Endothelial cell of umbilical vein (primary cell): Measurements from ENCODE around the gene ZNF106. TPM values are rescaled to one million over a fixed set of nuclear protein-coding genes. Genes with fewer than 3 reads are reported as not detected.

Experiments used
- BruUV-seq: library from RNA; stranded (reverse); fragments of 400-500 nt; replicated peaks from 2 replicates; lab custom pipeline; 2021; lab: Mats Ljungman, UMichigan
- CTCF ChIA-PET: fragments of 300-600, 350-600 bp; sonication (Branson Sonifier 250); formaldehyde crosslinking; loops from one replicate; lab custom pipeline; 2021; ENCODE audit warnings: antibody characterized with exemption, inconsistent platforms; lab: Charles Lee
- POLR2A ChIA-PET: fragments of 300-600, 350-600 bp; sonication (Branson Sonifier 250); formaldehyde crosslinking; loops from one replicate; lab custom pipeline; 2021; ENCODE audit warnings: antibody characterized with exemption, inconsistent platforms; lab: Charles Lee
- DNase-seq: peaks from one replicate; pipeline ENCODE4 v3.0.0-alpha.2; 2011; ENCODE audit warnings: low read depth, low spot score
- FAIRE-seq: peaks from 2 replicates; lab custom pipeline; 2011; peaks lifted over from hg19 to GRCh38; lab: Jason Lieb, UNC
- H2AFZ ChIP-seq: 2 replicates; pipeline ENCODE4 v1.6.0; 2012; ENCODE audit warnings: low read depth, low read length, control low read depth, inconsistent platforms
- H3K27ac ChIP-seq: 2 replicates; pipeline ENCODE4 v1.5.1; 2011; ENCODE audit warnings: low read depth, mild to moderate bottlenecking, control low read depth, low read length, moderate library complexity; ENCODE audit not compliant: insufficient read depth
- H3K27me3 ChIP-seq, 2 experiments: 2 replicates each; pipeline versions ENCODE4 v1.6.0 to v1.6.1; 2011; ENCODE audit warnings: low read length in 2 of 2, mixed read lengths in 1 of 2; ENCODE audit not compliant: control insufficient read depth in 2 of 2, insufficient read depth in 2 of 2
- H3K36me3 ChIP-seq, 2 experiments: 2 replicates in 1 of 2; 3 replicates in 1 of 2; pipeline ENCODE4 v1.5.1; 2011; ENCODE audit warnings: low read length in 2 of 2, mild to moderate bottlenecking in 1 of 2, moderate library complexity in 1 of 2; ENCODE audit not compliant: control insufficient read depth in 2 of 2, insufficient read depth in 2 of 2; ENCODE audit errors: extremely low read depth in 1 of 2
- H3K4me1 ChIP-seq: 3 replicates; pipeline ENCODE4 v1.5.1; 2011; ENCODE audit warnings: mild to moderate bottlenecking, low read length; ENCODE audit not compliant: control insufficient read depth, insufficient read depth; ENCODE audit errors: extremely low read depth
- H3K4me2 ChIP-seq: 2 replicates; pipeline ENCODE4 v1.6.1; 2011; ENCODE audit warnings: low read length, control low read depth, mixed read lengths; ENCODE audit not compliant: insufficient read depth
- H3K4me3 ChIP-seq, 3 experiments: fragments of 200-600 bp in 1 of 3; sonication (generic), shearing (Covaris generic) in 1 of 3; replicated peaks in 1 of 3; 2 replicates each; pipeline ENCODE4 v1.5.1; 2011 to 2016; ENCODE audit warnings: control low read depth in 3 of 3, low read length in 3 of 3, mild to moderate bottlenecking in 2 of 3, inconsistent platforms in 1 of 3, low read depth in 1 of 3, moderate library complexity in 1 of 3; ENCODE audit not compliant: insufficient read depth in 1 of 3
- H3K79me2 ChIP-seq: 2 replicates; pipeline ENCODE4 v1.6.0; 2012; ENCODE audit warnings: low read length, inconsistent platforms; ENCODE audit not compliant: control insufficient read depth, insufficient read depth
- H3K9ac ChIP-seq: replicated peaks from 2 replicates; pipeline ENCODE3; 2011; ENCODE audit warnings: low read length, control low read depth; ENCODE audit not compliant: insufficient read depth; ENCODE audit errors: extremely low read depth
- H3K9me1 ChIP-seq: replicated peaks from 3 replicates; pipeline ENCODE4 v1.6.0; 2011; ENCODE audit warnings: mild to moderate bottlenecking, low read length; ENCODE audit not compliant: control insufficient read depth, insufficient read depth; ENCODE audit errors: extremely low read depth
- H3K9me3 ChIP-seq: replicated peaks from 2 replicates; pipeline ENCODE4 v1.5.1; 2012; ENCODE audit warnings: low read length, inconsistent platforms; ENCODE audit not compliant: control insufficient read depth, insufficient read depth
- H4K20me1 ChIP-seq: replicated peaks from 2 replicates; pipeline ENCODE3; 2011; ENCODE audit warnings: mild to moderate bottlenecking, low read length; ENCODE audit not compliant: control insufficient read depth, insufficient read depth; ENCODE audit errors: extremely low read depth
- EZH2 ChIP-seq: IDR thresholded peaks from 2 replicates; pipeline ENCODE4 v1.6.1; 2012; ENCODE audit warnings: borderline replicate concordance, low read depth, mild to moderate bottlenecking, moderate library complexity, low read length, inconsistent platforms; ENCODE audit not compliant: severe bottlenecking
- FOS ChIP-seq: IDR thresholded peaks from 2 replicates; pipeline ENCODE4 v1.6.1; 2011; ENCODE audit warnings: mild to moderate bottlenecking, low read length, moderate library complexity, borderline replicate concordance; ENCODE audit not compliant: insufficient read depth
- GATA2 ChIP-seq: IDR thresholded peaks from 2 replicates; pipeline ENCODE4 v1.7.0; 2011; ENCODE audit warnings: low read depth, mild to moderate bottlenecking, moderate library complexity, mixed read lengths, low read length; ENCODE audit not compliant: insufficient read length, insufficient read depth
- JUN ChIP-seq: IDR thresholded peaks from 2 replicates; pipeline ENCODE4 v1.6.1; 2011; ENCODE audit warnings: borderline replicate concordance, low read depth; ENCODE audit not compliant: insufficient read length, insufficient read depth
- MYC ChIP-seq: IDR thresholded peaks from one replicate; pipeline ENCODE4 v1.6.1; 2011; ENCODE audit warnings: mild to moderate bottlenecking, low read depth, low read length
- POLR2A ChIP-seq: IDR thresholded peaks from 2 replicates; pipeline ENCODE4 v1.6.1; 2012; ENCODE audit warnings: low read depth, mild to moderate bottlenecking, control low read depth, low read length
- POLR2AphosphoS5 ChIP-seq: IDR thresholded peaks from 2 replicates; pipeline ENCODE4 v1.6.1; 2012; ENCODE audit warnings: low read depth, mild to moderate bottlenecking, control low read depth, low read length, moderate library complexity; ENCODE audit not compliant: insufficient read depth
- dilution Hi-C: fragments of 300-500 bp; cut with MboI; formaldehyde crosslinking; loops from one replicate; pipeline ENCODE4 v1.15.0; 2019; ENCODE audit warnings: low sequenced_read_pairs; ENCODE audit not compliant: extremely low pct_ligation_motif_present
- intact Hi-C: fragments of 100-400 bp; cut with micrococcal nuclease; formaldehyde crosslinking; loops from one replicate; pipeline ENCODE4 v1.10.0; 2022
- polyA plus RNA-seq, 4 experiments: library from polyadenylated mRNA; depleted of rRNA in 3 of 4; stranded (reverse) in 3 of 4; unstranded in 1 of 4; fragments of >200 nt; gene quantifications; 2 replicates each; pipeline versions ENCODE4 v1.2.1 to v1.2.3, GENCODE V29; 2011 to 2012; ENCODE audit warnings: missing spikeins in 1 of 4
- total RNA-seq: library from RNA; stranded (reverse); gene quantifications from 2 replicates; pipeline ENCODE4 v1.2.3, GENCODE V29; 2021
- TF ChIP-seq, protein P1 (sequence below): IDR thresholded peaks from 2 replicates; pipeline ENCODE4 v1.6.1; 2011; ENCODE audit not compliant: insufficient read depth, insufficient read length
- TF ChIP-seq, protein P2 (sequence below), 2 donors: IDR thresholded peaks; 1 replicate in 1 of 2; 2 replicates in 1 of 2; pipeline ENCODE4 v1.5.1; 2011; ENCODE audit warnings: low read length in 2 of 2, mild to moderate bottlenecking in 2 of 2, moderate library complexity in 2 of 2, control low read depth in 1 of 2, inconsistent platforms in 1 of 2, low read depth in 1 of 2; ENCODE audit not compliant: insufficient read depth in 1 of 2; ENCODE audit errors: extremely low read depth in 1 of 2

The ZNF106 gene
- total and polyA plus RNA-seq, 2 donors (not counting 3 experiments of a cell fraction or from before 2014, with no cell fraction given), result 18.9 to 53.5 TPM

GRCh38 chr15:42453826-42454225 lies 37.1 kb downstream of the ZNF106 start:
- TF ChIP-seq POLR2AphosphoS5 (no peak), POLR2A (no peak), GATA2 (no peak), MYC (no peak), EZH2 (no peak), JUN (no peak), FOS (no peak)
- TF ChIP-seq, protein P1, sequence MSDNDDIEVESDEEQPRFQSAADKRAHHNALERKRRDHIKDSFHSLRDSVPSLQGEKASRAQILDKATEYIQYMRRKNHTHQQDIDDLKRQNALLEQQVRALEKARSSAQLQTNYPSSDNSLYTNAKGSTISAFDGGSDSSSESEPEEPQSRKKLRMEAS, result no peak
- TF ChIP-seq, protein P2, sequence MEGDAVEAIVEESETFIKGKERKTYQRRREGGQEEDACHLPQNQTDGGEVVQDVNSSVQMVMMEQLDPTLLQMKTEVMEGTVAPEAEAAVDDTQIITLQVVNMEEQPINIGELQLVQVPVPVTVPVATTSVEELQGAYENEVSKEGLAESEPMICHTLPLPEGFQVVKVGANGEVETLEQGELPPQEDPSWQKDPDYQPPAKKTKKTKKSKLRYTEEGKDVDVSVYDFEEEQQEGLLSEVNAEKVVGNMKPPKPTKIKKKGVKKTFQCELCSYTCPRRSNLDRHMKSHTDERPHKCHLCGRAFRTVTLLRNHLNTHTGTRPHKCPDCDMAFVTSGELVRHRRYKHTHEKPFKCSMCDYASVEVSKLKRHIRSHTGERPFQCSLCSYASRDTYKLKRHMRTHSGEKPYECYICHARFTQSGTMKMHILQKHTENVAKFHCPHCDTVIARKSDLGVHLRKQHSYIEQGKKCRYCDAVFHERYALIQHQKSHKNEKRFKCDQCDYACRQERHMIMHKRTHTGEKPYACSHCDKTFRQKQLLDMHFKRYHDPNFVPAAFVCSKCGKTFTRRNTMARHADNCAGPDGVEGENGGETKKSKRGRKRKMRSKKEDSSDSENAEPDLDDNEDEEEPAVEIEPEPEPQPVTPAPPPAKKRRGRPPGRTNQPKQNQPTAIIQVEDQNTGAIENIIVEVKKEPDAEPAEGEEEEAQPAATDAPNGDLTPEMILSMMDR (IDR thresholded peaks at IDR 0.05; ENCODE audit: extremely low read depth in 1 of 2, insufficient read depth in 1 of 2, low read depth in 1 of 2, low read length in 2 of 2), result no peak
- H3K4me3 ChIP-seq, result no peak overlapping the region
- FAIRE-seq, result no peak
- no peaks in the 10 kb centered on the region for H3K9me3 ChIP-seq
- no peaks in the 10 kb centered on the region for H4K20me1 ChIP-seq
- no peak overlapping the region for H3K9ac ChIP-seq
- no peaks in the 10 kb centered on the region for H3K27me3 ChIP-seq
- ChIA-PET POLR2A (no interaction called here), CTCF (no interaction called here)
- H2AFZ ChIP-seq, result no peak overlapping the region
- H3K9me1 ChIP-seq, result no peaks in the 10 kb centered on the region
- H3K36me3 ChIP-seq, result peaks cover 13 to 16% of the 10 kb centered on the region in 2 experiments
- dilution Hi-C loops, result no loop called here
- DNase-seq, result no peak
- no peak overlapping the region for H3K27ac ChIP-seq
- H3K4me1 ChIP-seq, result peaks cover 19% of the 10 kb centered on the region
- H3K79me2 ChIP-seq, result peaks cover 14% of the 10 kb centered on the region
- no peak overlapping the region for H3K4me2 ChIP-seq
- intact Hi-C loops, result no loop called here
- BruUV-seq, result no TSS peak
